ENCODE data around the gene SLC25A52.
"Not testable (repeated sequence)": the region's sequence is repeated elsewhere in the genome, so short reads cannot be mapped to it uniquely, and the experiment has no call there.

SLC25A52 gene, protein sequence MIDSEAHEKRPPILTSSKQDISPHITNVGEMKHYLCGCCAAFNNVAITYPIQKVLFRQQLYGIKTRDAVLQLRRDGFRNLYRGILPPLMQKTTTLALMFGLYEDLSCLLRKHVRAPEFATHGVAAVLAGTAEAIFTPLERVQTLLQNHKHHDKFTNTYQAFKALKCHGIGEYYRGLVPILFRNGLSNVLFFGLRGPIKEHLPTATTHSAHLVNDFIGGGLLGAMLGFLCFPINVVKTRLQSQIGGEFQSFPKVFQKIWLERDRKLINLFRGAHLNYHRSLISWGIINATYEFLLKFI

DNA sequence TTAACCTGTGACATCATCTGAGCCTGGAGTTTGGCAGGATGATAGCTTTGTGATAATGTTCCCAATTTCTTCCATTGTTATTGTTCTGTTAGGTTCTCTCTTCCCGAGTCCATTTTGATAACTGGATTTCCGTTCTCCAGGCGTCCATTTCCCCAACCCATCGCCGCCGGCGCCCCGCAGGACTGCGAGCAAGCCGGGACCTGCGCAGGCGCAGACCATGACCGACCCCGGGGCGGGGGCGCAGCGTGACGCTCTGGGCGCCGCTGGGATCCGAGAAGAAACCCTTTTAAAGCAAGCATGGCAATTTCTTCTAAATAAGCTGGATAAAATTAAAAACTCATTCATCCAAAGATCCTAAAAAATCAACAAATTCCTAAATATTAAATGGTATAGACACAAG lies at the start of gene SLC25A52:
Gene SLC25A52 (minus strand): TSS at position 186 of the 400 bp plus-strand sequence. CDS start 219 bp downstream, outside the sequence.
- DNase-seq (ENCODE audit: low read depth) = no peak

DNA sequence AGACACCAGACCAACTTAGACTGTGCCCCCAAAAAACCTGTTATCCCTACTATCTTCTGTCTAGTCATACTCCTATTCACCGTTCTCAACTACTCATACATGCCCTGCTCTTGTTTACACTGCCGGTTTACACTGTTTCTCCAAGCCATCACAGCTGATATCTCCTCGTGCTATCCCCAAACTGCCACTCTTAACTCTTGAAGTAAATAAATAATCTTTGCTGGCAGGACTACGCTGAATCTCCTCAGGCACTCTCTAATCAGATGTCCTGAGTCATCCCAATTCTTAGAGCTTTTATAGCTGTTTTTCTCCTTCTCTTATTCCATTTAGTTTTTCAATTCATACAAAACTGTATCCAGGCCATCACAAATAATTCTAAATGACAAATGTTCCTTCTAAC lies 48.4 kb upstream of the SLC25A52 start:
- DNase-seq (ENCODE audit: low read depth) = not testable (repeated sequence)

DNA sequence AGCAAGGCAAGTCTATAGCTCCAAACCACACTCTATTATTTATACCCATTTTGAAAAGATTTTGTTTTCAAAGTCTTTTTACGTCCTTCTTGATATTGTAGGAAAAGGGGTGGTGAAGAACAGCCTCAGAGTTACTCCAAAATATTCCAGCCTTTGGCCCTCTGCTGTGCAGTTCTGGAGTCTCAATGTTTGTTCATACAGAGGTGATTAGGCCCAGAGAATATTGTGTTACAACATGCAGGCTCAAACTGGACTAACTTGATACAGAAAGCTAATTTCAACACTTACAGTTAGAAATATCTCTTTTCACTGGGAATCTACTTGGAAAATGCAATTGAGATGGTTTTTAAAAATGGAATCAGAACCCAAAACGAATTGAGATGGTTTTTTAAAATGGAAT lies 40.4 kb upstream of the SLC25A52 start:
- DNase-seq (ENCODE audit: low read depth) = no peak

DNA sequence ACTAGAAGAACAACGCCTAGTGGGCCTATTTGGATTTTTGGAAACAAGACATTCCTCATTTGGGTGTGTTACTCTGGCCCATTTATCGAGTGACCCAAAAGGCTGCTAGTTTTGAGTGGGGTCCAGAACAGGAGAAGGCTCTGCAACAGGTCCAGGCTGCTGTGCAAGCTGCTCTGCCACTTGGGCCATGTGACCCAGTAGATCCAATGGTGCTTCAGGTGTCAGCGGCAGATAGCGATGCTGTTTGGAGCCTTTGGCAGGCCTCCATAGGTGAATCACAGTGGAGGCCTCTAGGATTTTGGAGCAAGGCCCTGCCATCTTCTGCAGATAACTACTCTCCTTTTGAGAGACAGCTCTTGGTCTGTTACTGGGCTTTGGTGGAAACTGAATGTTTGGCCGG lies 38.6 kb upstream of the SLC25A52 start:
- DNase-seq (ENCODE audit: low read depth) = not testable (repeated sequence)

DNA sequence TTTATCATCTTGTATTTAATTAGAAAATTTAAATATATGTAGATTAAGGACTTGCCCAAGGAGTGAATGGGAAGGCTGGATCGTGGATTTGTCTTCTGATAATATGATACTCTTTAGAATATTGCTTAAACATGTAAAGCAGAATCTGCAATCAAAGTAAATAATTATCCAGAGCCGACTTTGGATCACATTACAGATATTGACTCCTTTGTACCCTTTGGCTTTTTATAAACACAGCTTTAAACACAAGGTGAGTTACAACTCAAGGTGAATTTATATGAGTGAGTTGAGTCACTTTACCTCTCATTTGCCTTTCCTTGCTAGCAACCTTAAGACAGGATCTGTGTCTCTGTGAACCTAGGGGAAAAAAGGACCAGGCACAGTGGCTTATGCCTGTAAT lies 37.7 kb upstream of the SLC25A52 start:
- DNase-seq (ENCODE audit: low read depth) = no peak

DNA sequence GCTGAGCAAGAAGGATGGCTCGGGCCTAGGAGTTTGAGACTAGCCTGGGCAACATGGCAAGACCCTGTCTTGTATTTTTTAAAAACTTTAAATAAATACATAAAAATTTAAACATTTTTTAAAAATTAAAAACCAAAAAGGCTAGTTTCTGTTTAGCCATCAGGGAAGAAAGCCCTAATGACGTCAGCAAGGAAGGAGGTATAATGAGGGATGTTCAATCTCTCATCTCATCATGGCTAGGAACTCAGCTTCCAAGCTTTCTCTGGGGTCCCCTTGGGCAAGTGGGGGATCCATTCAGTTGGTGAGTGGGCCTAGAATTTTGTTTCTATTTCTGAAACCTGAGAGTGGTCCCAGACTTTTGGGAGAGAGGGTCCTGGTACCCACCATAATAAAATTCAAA lies 35.1 kb upstream of the SLC25A52 start:
- DNase-seq (ENCODE audit: low read depth) = no peak

DNA sequence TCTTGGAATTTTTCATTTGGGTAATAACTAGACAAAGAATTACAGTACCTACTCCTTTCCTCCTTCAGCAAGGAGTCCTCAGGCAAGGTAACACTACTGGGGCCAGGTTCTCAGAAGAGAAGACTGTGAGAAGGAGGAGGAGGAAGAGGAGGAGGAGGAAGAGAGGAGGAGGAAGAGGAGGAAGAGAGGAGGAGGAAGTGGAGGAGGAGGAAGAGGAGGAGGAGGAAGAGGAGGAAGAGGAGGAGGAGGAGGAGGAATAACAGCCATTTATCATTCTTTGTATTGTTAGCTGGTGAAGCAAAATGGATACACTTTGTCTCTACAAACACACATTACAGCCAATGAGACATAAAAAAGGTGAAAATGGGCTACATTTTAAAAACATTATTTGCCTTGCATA lies 32.9 kb upstream of the SLC25A52 start:
- no peak for DNase-seq (ENCODE audit: low read depth)

DNA sequence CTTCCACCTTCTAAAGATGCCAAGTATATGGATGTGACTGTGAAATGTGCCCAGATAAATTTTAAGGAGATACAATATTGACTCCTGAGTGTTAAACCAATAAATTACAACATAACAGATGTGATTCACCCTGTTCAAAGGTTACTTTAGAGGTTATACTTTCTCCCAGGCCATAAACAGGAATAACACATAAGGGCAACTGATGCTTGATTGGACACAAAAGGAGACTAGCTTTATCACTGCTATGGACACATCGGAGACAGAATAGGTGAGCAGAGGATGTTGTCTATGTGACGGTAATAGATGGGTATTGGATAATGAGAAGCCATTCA lies 31.9 kb upstream of the SLC25A52 start:
- no peak for DNase-seq (ENCODE audit: low read depth)

DNA sequence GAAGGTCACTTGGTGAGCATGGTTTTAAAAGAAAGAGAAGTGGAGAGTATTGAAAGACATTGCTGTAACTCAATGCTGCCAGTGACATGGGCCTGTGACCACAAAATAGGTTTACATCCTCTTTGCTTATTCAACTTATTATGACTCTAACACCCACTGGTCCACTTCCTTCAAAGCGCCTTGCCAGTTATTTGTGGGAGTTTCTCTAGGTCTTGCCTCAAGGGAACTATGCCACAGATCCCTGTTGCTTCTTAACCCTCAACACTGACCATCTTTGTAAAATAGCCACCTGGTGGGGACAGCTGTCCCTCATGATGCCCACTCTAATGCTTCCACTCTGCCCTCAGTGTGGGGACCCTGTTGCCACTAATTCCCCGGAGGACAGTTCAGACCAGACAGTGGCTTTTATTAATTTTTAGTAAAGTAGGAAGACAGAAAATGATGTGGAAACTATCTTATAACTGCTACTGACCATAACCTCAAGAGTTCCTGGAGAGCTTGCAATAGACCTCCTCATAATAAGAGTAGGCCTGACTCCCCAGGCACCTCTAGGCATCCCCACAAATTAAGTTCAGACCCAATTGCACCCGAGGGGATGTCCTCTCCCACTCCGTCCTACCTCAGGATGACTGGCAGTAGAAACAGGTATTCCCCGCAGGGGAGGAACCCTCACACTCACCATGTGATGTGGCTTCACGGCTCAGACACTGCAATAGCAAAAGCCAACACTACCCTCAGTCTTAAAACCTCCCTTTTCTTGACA lies 31.3 kb upstream of the SLC25A52 start:
- DNase-seq (ENCODE audit: low read depth) = no peak

DNA sequence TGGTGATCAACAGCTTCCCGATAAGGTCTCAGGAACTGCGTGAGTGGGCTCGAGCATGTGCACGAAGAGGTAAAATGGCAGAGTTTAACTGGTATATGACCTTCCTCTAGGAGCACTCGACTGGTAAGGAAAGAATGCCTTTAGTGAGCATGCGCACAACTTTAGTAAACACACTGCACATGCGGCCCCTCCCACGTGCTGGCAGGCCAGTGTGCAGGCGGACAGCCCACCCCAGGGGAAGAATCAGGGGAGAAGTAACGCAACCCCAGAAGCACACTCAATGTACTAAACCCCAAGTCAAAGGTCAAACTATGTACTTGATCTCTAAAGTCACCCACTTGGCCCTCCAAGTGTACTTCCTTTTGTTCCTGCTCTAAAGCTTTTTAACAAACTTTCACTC lies 28.7 kb upstream of the SLC25A52 start:
- DNase-seq (ENCODE audit: low read depth) = no peak

DNA sequence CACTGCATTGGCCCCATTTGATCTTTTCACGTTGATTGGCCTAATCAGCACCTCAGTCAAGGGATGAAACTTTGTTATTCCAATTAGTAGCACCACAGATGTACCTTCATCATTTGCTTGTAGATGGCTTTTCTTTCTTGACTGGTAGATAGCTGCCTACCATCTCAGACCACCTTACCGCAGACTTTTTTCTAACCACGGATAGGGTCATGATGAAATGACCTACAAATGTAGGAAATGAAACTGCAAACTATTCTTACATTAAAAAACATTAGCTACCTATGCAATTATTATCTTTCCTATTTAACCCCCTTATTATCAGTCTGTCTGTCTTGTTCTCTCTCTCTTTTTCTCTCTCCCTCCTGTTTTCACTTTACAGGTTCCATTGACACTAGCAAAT lies 22.4 kb upstream of the SLC25A52 start:
- DNase-seq (ENCODE audit: low read depth) = no peak

DNA sequence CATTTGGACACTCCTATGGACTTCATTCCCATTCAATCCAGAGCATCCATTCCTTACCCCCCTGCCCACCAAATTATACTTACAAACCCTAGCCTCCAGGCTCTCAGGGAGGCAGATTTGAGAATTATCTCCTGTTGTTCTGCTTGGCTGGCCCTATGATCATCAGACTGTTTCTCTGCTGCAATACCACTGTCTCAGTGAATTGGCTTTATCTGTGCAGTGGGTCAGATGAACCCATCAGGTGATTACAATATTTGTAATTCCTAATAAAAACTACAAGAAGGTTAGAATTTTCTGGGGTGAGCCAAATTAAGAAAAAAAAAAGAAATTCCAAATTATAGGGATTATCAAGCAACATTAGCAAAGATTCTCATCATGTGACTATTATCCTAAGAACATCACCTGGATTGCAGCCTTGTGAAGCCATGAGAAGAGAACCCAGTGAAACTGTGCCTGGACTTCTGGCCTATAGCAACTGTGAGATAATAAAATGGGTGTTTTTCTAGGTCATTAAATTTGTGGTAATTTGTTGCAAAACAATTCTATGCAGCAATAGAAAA lies 17.8 kb upstream of the SLC25A52 start:
- no peak for DNase-seq (ENCODE audit: low read depth)

DNA sequence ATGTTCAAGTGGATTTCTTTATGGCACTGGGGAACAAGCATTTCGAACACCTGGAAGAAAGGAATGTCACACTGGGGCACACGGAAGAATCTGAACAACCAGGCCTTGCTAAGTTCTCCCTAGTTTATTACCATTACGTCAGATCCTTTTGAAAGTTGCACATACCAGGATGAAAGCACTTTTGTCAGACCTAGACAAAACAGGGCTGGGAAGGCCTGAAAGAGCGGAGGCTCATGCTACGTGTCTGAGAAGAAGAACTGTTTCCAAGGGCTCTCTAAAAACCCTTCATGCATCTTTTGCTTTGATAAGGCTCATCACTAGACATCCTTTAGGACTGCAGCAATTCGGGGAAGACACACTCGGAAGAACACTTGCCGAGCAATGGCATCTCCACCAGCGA lies 15.4 kb upstream of the SLC25A52 start:
- no peak for DNase-seq (ENCODE audit: low read depth)

DNA sequence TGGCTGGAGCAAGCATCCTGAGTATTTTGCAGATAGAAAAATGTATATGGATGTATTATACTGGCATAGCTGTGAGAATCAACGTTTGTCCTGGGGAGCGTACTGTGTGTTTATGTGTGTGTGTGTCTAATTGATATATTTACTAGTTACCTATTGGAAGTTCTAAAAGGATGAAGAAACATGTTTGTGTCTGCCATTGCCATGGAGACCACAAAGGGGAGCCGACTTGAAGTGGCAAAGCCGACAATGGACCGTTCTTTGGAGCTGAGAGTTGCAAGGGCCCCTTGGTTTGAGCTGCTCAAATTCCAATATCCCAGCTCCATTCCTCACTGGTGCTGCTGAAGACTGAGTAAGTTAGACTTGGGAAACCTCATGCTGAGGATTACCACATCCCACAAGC lies 14.3 kb upstream of the SLC25A52 start:
- DNase-seq (ENCODE audit: low read depth) = no peak

DNA sequence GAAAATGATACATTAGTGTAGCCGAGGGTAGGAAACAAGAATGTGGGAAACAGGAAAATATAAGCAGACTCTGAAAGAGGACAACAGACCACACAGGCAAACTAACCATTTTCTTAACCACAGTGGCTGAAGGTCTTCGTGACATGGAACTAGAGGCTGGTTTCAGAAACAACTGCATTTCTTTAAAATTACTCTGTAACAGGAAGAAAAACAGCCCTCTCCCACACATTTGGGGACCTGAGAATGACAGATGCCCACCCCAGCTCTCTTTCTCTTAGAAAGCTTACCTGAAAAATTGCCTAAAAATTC lies 13.8 kb upstream of the SLC25A52 start:
- DNase-seq (ENCODE audit: low read depth) = no peak

DNA sequence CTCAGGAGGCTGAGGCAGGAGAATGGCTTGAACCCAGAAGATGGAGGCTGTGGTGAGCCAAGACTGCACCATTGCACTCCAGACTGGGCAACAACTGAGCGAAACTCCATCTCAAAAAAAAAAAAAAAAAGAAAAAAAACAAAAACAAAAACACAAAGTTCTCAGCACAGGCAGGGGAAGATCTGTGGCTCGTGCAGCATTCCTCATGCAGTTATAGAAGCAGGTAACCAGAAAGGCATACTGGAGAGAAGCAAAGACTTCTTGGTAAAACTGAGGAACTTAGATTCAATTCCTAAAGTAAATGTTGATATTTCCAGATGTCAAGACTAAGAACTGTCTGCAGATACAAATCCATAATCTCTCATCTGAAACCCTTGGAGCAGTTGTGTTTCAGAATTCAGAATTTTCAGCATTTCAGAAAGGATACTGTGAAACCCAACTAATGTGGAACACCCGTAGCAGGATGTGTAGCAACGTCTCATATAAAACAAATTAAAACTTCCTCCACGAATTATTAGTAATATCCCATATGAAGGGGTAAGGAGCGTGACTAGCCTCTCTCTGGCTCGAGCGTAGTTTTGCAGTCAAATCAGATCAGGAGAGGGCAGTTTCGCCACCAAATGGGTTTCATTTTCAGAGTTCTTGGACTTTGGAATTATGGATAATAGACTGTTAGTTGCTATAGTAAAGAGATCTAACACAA lies 13.2 kb upstream of the SLC25A52 start:
- DNase-seq (ENCODE audit: low read depth) = no peak

DNA sequence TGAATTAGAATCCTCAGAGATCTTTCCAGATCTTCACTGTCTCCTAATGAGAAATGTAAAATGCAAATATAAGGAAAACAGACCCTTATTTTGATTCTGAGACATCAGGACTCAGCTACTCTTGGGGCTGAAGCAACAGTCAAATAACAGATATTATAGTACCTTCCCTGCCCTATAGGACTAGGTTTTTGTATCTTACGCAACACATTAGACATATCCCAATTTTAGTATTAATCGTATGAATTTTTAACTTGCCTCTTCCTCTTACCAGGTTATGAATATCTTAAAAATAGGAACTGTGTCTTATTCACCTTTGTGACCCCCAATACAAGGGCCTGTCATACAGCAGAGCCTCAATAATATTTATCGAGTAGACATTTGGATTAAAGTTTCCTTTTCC lies 12.0 kb upstream of the SLC25A52 start:
- DNase-seq (ENCODE audit: low read depth) = no peak

DNA sequence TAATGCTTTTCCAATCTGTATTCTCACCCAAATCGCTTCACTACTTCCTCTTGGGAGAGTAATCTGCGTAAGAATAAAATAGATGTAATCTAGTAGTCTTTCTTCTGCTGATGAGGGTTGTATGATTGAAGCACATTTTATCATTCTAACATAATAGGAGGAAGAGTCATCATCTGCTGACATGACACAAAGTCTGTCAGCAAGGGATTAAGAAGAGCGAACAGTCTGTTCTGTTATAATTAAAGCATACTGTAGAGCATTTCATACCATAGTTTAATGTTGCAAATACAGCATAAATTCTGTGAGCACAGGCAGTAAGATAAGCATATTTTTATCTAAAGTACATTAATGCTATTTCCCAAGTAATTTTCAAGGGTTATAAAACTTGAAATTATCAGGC lies 10.4 kb downstream of the SLC25A52 start:
- DNase-seq (ENCODE audit: low read depth) = no peak

DNA sequence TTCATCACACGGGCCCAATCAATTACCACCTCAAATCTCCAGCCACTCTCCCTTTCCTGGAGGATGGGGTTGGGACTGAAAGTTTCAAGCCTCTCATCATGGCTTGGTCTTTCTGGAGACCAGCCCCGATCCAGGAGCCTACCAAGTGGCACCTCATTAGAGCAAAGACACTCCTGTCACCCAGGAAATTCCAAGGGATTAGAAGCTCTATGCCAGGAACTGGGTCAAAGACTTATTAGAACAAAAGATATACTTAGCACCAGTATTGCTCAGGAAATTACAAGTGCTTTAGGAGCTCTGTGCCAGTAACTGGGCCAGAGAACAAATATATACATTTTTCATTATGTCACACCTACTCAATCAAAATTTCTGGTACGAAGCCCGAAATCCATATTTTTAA lies 14.3 kb downstream of the SLC25A52 start:
- DNase-seq (ENCODE audit: low read depth) = no peak

DNA sequence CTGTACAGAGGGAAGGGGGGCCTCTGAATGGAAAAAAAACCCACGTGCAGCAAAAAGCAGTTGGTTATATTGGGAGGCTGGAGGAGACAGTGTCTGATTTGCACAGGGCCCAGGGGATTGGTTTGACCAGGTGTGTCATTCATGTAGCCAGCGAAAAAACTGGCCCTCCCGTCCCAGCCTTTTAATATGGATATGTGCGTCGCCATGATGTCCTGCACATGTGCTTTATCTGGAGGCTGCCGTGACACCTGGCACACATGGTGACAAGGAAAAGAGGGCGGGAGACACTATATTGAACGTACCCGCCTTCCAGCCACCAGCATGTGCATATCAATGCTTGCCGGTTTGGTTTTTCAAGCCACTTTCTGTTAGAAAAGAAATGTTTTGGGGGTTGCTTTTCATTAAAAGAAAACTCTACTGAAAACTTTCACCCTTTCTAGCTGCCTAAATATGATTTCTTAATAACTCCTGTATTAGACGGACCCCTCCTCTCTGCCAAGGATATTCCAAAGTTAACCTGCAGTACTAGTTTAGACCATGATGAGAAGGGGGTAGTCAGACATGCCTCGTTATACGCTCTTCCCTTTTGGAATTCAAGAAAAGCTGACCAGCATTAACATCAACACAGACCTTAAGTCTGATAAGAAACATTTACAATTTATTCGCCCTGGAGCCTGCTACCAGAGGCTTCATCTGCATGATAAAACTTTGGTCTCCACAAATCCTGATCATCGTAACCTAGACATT lies 16.2 kb downstream of the SLC25A52 start:
- no peak for DNase-seq (ENCODE audit: low read depth)

DNA sequence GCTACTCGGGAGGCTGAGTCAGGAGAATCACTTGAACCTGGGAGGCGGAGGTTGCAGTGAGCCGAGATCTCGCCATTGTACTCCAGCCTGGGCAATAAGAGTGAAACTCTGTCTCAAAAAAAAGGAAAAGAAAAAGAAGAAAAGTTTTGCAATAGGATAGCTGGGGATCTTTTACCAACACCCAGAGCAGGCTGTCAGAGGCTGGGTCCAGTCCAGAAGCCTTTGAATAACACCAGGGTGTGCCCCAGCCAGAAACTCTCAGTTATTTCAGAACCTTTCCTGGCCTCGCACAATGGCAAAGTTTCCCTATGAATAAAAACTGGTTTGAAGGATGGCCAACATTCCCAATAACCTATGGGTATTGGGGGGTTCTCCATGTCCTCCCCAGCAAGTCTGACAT lies 17.1 kb downstream of the SLC25A52 start:
- not testable (repeated sequence) for DNase-seq (ENCODE audit: low read depth)

DNA sequence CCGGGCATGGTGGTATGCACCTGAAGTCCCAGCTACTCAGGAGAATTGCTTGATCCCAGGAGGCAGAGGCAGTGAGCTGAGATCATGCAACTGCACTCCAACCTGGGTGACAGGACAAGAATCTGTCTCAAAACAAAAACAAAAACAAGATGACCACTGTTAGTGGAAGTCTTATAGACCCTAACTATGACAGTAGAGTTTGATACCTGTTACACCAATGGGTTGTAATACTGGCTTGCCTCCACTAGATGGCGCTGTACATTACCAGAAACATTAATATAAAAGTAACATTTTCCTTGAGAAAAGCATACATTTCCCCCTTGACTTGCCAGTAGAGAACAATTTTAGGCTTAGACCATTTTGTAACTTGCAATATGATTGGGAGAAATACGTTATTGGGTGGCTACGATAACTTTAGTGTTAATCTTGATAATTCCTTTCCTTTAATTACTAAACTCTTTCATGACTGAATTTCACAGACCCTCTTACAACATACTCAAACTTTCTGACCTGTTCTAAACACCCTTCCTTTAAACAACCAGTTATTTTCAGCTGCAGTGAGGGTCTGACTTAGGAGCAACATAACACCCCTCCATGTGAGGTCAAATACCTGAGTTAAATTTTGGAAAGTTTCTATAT lies 19.5 kb downstream of the SLC25A52 start:
- no peak for DNase-seq (ENCODE audit: low read depth)
